ENCODE results near the gene ABHD10.

Gene ABHD10

GRCh38 chr3:111978583-111979433, at the start of gene ABHD10:
Gene ABHD10 (plus strand): TSS chr3:111979026. CDS start chr3:111979062, 36 bp downstream.
- peak within 1 kb of the TSS; percentile 59 for H3K27ac ChIP-seq (ENCODE audit: low read depth, low read length)

GRCh38 chr3:111929484-111929883, 49.3 kb upstream of the ABHD10 start:
- TF ChIP-seq, protein P1, sequence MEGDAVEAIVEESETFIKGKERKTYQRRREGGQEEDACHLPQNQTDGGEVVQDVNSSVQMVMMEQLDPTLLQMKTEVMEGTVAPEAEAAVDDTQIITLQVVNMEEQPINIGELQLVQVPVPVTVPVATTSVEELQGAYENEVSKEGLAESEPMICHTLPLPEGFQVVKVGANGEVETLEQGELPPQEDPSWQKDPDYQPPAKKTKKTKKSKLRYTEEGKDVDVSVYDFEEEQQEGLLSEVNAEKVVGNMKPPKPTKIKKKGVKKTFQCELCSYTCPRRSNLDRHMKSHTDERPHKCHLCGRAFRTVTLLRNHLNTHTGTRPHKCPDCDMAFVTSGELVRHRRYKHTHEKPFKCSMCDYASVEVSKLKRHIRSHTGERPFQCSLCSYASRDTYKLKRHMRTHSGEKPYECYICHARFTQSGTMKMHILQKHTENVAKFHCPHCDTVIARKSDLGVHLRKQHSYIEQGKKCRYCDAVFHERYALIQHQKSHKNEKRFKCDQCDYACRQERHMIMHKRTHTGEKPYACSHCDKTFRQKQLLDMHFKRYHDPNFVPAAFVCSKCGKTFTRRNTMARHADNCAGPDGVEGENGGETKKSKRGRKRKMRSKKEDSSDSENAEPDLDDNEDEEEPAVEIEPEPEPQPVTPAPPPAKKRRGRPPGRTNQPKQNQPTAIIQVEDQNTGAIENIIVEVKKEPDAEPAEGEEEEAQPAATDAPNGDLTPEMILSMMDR (IDR thresholded peaks at IDR 0.05; ENCODE audit: insufficient read depth, low read length, poor library complexity, severe bottlenecking) = no peak
- no peak for TF ChIP-seq EZH2phosphoT487 (conservative IDR thresholded peaks at IDR 0.05; ENCODE audit: low read length)
- Histone ChIP-seq H4K20me1 (ENCODE audit: low read depth, low read length) (no peaks in the 10 kb centered on the region), H3K9me3 (ENCODE audit: insufficient read depth, low read length) (no peaks in the 10 kb centered on the region), H3K4me3 (ENCODE audit: insufficient read depth, low read length, poor library complexity, severe bottlenecking) (no peak overlapping the region), H3K4me2 (ENCODE audit: low read depth, low read length, poor library complexity, severe bottlenecking) (no peak overlapping the region), H3K27me3 (ENCODE audit: low read length) (no peaks in the 10 kb centered on the region), H3K9ac (ENCODE audit: low read length) (no peak overlapping the region), H2AFZ (ENCODE audit: low read depth, low read length, severe bottlenecking) (no peak overlapping the region), H3F3A (ENCODE audit: insufficient read depth) (no peaks in the 10 kb centered on the region), H3K27ac (ENCODE audit: low read depth, low read length) (no peak overlapping the region), H3K36me3 (ENCODE audit: low read length) (no peaks in the 10 kb centered on the region), H3K9me2 (replicated peaks; ENCODE audit: insufficient read depth, low read length) (no peaks in the 10 kb centered on the region), H3K79me2 (ENCODE audit: insufficient read depth, low read length) (no peaks in the 10 kb centered on the region)

More at GRCh38 chr3:111978583-111979433, at the start of gene ABHD10:
- Histone ChIP-seq H3K9me2 (replicated peaks; ENCODE audit: insufficient read depth, low read length) (no peaks in the 10 kb centered on the region), H2AFZ (ENCODE audit: low read depth, low read length, severe bottlenecking) (peak within 1 kb of the TSS; percentile 98), H3K9ac (ENCODE audit: low read length) (peak within 1 kb of the TSS; percentile 68), H3K4me2 (ENCODE audit: low read depth, low read length, poor library complexity, severe bottlenecking) (peak within 1 kb of the TSS; percentile 98), H3K36me3 (ENCODE audit: low read length) (peaks cover 11% of the 10 kb centered on the region; the same call in 1 of the 2 replicates), H3F3A (ENCODE audit: insufficient read depth) (peaks cover 10% of the 10 kb centered on the region; the same call in 1 of the 2 replicates), H3K9me3 (ENCODE audit: insufficient read depth, low read length) (no peaks in the 10 kb centered on the region), H3K4me3 (ENCODE audit: insufficient read depth, low read length, poor library complexity, severe bottlenecking) (peak within 1 kb of the TSS; percentile 75), H3K27me3 (ENCODE audit: low read length) (no peaks in the 10 kb centered on the region), H4K20me1 (ENCODE audit: low read depth, low read length) (no peaks in the 10 kb centered on the region), H3K79me2 (ENCODE audit: insufficient read depth, low read length) (peaks cover 45% of the 10 kb centered on the region)
- TF ChIP-seq, protein P1 (IDR thresholded peaks at IDR 0.05; ENCODE audit: insufficient read depth, low read length, poor library complexity, severe bottlenecking) = no peak
- TF ChIP-seq EZH2phosphoT487 (conservative IDR thresholded peaks at IDR 0.05; ENCODE audit: low read length) = no peak

DNA sequence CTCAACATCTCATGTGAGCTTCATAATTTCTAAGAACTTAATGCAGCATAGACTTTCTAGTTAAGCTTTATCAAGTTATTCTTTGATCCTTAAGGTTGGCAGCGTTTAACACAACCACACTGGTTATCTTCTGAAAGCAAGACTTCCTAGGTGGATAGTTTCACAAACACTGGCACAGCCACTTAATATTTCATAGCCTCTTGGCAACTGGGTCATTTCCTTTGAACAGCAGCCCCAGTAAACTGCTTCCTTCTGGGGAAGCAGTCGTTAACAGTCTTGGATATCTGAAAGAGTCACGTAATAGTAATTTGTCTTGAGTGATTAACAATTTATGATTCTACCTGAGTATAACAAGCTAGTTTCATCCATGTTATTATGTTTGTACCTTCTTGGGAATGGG, 45.9 kb upstream of the ABHD10 start:
- H3K9ac ChIP-seq (ENCODE audit: low read length) = no peak overlapping the region
- H3K27me3 ChIP-seq (ENCODE audit: low read length) = no peaks in the 10 kb centered on the region
- H3K27ac ChIP-seq (ENCODE audit: low read depth, low read length) = no peak overlapping the region
- no peaks in the 10 kb centered on the region for H3K9me2 ChIP-seq (replicated peaks; ENCODE audit: insufficient read depth, low read length)
- TF ChIP-seq EZH2phosphoT487 (conservative IDR thresholded peaks at IDR 0.05; ENCODE audit: low read length) = no peak
- TF ChIP-seq, protein P1 (IDR thresholded peaks at IDR 0.05; ENCODE audit: insufficient read depth, low read length, poor library complexity, severe bottlenecking) = no peak
- no peak overlapping the region for H3K4me3 ChIP-seq (ENCODE audit: insufficient read depth, low read length, poor library complexity, severe bottlenecking)
- no peaks in the 10 kb centered on the region for H4K20me1 ChIP-seq (ENCODE audit: low read depth, low read length)
- no peaks in the 10 kb centered on the region for H3K36me3 ChIP-seq (ENCODE audit: low read length)
- H3K79me2 ChIP-seq (ENCODE audit: insufficient read depth, low read length) = no peaks in the 10 kb centered on the region
- H2AFZ ChIP-seq (ENCODE audit: low read depth, low read length, severe bottlenecking) = no peak overlapping the region
- no peaks in the 10 kb centered on the region for H3F3A ChIP-seq (ENCODE audit: insufficient read depth)
- no peaks in the 10 kb centered on the region for H3K9me3 ChIP-seq (ENCODE audit: insufficient read depth, low read length)
- H3K4me2 ChIP-seq (ENCODE audit: low read depth, low read length, poor library complexity, severe bottlenecking) = no peak overlapping the region

Measured in SU-DHL-6 (cell line).